Measurements from ENCODE around the gene CHAD. TPM values are rescaled to one million over a fixed set of nuclear protein-coding genes. Genes with fewer than 3 reads are reported as not detected.
A peak's percentile ranks its signal among the peaks of the same experiment; 100 is the strongest.

Gene CHAD
- total RNA-seq, 1 experiment from 2014 or later, result 0.09 TPM

DNA sequence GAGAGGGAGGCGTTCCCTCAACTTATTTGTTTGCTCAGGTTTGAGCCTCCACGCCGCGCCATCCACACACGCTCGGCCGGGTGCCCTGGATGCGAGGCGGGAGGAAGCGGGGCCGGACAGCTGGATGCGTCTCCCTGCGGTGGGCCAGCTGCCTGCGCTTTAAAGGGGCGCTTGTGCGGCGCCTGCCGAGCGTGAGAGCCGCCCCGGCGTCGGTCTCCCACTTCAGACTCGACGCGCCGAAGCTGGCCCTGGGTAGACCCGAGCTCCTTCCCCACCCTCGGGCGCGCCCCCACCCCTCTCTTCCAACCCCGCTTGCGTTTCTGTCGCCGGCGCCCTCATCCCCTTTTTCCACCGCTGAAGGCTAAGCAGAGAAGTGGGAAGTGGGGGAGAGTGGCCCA lies 527 bp upstream of the CHAD start:
- no peaks in the 10 kb centered on the region for H3K36me3 Mint-ChIP-seq
- peak overlapping the region; percentile 53 for H3K4me3 Mint-ChIP-seq
- CTCF ChIA-PET, result interaction anchor here (1.2 to 4.0 kb wide), 3 partner anchors 10 to 91 kb away, joined by 4 to 18 read pairs (median 17); partner anchors contain the start of genes CACNA1G and LRRC59
- peak; percentile 9 for ATAC-seq
- H3K9me3 Mint-ChIP-seq, result no peaks in the 10 kb centered on the region
- peak; percentile 27 for DNase-seq (ENCODE audit: low spot score)
- no peak overlapping the region for H3K27ac Mint-ChIP-seq
- H3K4me1 Mint-ChIP-seq, result peaks cover 23% of the 10 kb centered on the region
- no peak for TF ChIP-seq ATF2 (CRISPR knock-in tag; IDR thresholded peaks at IDR 0.05; ENCODE audit: borderline replicate concordance, low read depth)
- no peak for TF ChIP-seq ZNF512 (CRISPR knock-in tag; IDR thresholded peaks at IDR 0.05; ENCODE audit: borderline replicate concordance)
- no peak for TF ChIP-seq SMAD3 (CRISPR knock-in tag; IDR thresholded peaks at IDR 0.05; ENCODE audit: borderline replicate concordance)
- no peak for TF ChIP-seq PRRX2 (CRISPR knock-in tag; IDR thresholded peaks at IDR 0.05)
- TF ChIP-seq GTF2I (CRISPR knock-in tag; conservative IDR thresholded peaks at IDR 0.05), result no peak
- no peak for TF ChIP-seq ZNF219 (CRISPR knock-in tag; IDR thresholded peaks at IDR 0.05; ENCODE audit: borderline replicate concordance)
- no peak for TF ChIP-seq SOX15 (CRISPR knock-in tag; IDR thresholded peaks at IDR 0.05)
- TF ChIP-seq NFE2L1 (CRISPR knock-in tag; IDR thresholded peaks at IDR 0.05), result no peak
- no peak for TF ChIP-seq CBFB (CRISPR knock-in tag; IDR thresholded peaks at IDR 0.05; ENCODE audit: low read depth)
- TF ChIP-seq, protein P1, sequence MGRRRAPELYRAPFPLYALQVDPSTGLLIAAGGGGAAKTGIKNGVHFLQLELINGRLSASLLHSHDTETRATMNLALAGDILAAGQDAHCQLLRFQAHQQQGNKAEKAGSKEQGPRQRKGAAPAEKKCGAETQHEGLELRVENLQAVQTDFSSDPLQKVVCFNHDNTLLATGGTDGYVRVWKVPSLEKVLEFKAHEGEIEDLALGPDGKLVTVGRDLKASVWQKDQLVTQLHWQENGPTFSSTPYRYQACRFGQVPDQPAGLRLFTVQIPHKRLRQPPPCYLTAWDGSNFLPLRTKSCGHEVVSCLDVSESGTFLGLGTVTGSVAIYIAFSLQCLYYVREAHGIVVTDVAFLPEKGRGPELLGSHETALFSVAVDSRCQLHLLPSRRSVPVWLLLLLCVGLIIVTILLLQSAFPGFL (CRISPR knock-in tag; IDR thresholded peaks at IDR 0.05; ENCODE audit: borderline replicate concordance), result no peak
- no peak for TF ChIP-seq CREM (CRISPR knock-in tag; IDR thresholded peaks at IDR 0.05)
- TF ChIP-seq ZNF281 (CRISPR knock-in tag; IDR thresholded peaks at IDR 0.05), result no peak
- TF ChIP-seq FOXJ3 (CRISPR knock-in tag; IDR thresholded peaks at IDR 0.05; ENCODE audit: borderline replicate concordance), result no peak
- no peak for TF ChIP-seq FOXP1 (CRISPR knock-in tag; IDR thresholded peaks at IDR 0.05; ENCODE audit: borderline replicate concordance)
- no peak for TF ChIP-seq TEAD1 (CRISPR knock-in tag; IDR thresholded peaks at IDR 0.05)
- H3K27me3 Mint-ChIP-seq (ENCODE audit: low read depth), result peaks cover 27% of the 10 kb centered on the region
- POLR2A ChIA-PET, result no interaction called here

DNA sequence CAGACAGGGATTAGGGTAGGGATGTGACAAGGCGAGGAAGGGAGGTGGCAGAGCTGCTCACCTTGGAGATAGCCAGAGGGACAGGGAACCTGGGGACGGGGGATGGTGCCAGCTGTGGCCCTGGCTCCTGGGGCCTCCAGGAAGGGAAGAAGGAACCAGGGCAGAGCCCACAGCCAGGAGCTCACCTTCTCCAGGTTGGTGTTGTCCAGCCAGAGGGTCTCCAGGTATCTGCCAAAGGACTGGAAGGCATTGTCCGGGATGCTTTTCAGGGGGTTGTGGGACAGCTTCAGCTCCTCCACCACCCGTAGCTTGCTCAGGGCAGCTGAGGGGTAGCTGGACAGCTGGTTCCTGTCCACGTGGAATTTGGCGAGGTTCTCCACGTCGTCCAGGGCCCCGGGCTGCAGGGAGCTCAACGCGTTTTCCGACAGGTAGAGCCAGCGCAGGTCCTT lies 801 bp downstream of the CHAD start:
- no peak for ATAC-seq

More for the DNA sequence above, 801 bp downstream of the CHAD start:
- Mint-ChIP-seq H3K9me3 (no peaks in the 10 kb centered on the region), H3K4me1 (peaks cover 23% of the 10 kb centered on the region), H3K27me3 (ENCODE audit: low read depth) (peaks cover 27% of the 10 kb centered on the region), H3K4me3 (peak overlapping the region; percentile 61), H3K27ac (no peak overlapping the region), H3K36me3 (no peaks in the 10 kb centered on the region)
- DNase-seq (ENCODE audit: low spot score), result no peak
- CTCF ChIA-PET, result interaction anchor here (0.8 to 4.0 kb wide), 6 partner anchors 9 to 107 kb away, joined by 3 to 18 read pairs (median 7); partner anchors contain the start of gene LRRC59
- POLR2A ChIA-PET, result no interaction called here
- TF ChIP-seq, protein P2, sequence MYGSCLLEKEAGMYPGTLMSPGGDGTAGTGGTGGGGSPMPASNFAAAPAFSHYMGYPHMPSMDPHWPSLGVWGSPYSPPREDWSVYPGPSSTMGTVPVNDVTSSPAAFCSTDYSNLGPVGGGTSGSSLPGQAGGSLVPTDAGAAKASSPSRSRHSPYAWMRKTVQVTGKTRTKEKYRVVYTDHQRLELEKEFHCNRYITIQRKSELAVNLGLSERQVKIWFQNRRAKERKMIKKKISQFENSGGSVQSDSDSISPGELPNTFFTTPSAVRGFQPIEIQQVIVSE (CRISPR knock-in tag; IDR thresholded peaks at IDR 0.05; ENCODE audit: borderline replicate concordance), result no peak
